ENCODE data around the gene PMEPA1. TPM values are rescaled to one million over a fixed set of nuclear protein-coding genes. Genes with fewer than 3 reads are reported as not detected.

Gene PMEPA1
- total and polyA plus RNA-seq, 2 donors (not counting 3 experiments of a cell fraction or from before 2014, with no cell fraction given), result 31.6 to 33.2 TPM

GRCh38 chr20:57613481-57613921 lies 96.3 kb downstream of the PMEPA1 start:
- ChIA-PET POLR2A (no interaction called here), CTCF (interaction anchor here (0.8 to 1.0 kb wide), 2 partner anchors 9 to 567 kb away, joined by 3 read pairs; no protein-coding TSS in a partner anchor)
- H3K27ac ChIP-seq (ENCODE audit: insufficient read depth, low read depth, low read length), result no peak overlapping the region
- no peak overlapping the region for H3K9ac ChIP-seq (replicated peaks; ENCODE audit: extremely low read depth, insufficient read depth, low read length)
- no peak for TF ChIP-seq EZH2 (IDR thresholded peaks at IDR 0.05; ENCODE audit: borderline replicate concordance, low read depth, low read length, severe bottlenecking)
- TF ChIP-seq GATA2 (IDR thresholded peaks at IDR 0.05; ENCODE audit: insufficient read depth, insufficient read length, low read depth, low read length), result no peak
- TF ChIP-seq, protein P1, sequence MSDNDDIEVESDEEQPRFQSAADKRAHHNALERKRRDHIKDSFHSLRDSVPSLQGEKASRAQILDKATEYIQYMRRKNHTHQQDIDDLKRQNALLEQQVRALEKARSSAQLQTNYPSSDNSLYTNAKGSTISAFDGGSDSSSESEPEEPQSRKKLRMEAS (IDR thresholded peaks at IDR 0.05; ENCODE audit: insufficient read depth, insufficient read length), result no peak
- TF ChIP-seq FOS (IDR thresholded peaks at IDR 0.05; ENCODE audit: borderline replicate concordance, insufficient read depth, low read length), result no peak
- no peak for TF ChIP-seq POLR2AphosphoS5 (IDR thresholded peaks at IDR 0.05; ENCODE audit: insufficient read depth, low read depth, low read length)
- TF ChIP-seq POLR2A (IDR thresholded peaks at IDR 0.05; ENCODE audit: low read depth, low read length), result no peak
- TF ChIP-seq CTCF (IDR thresholded peaks at IDR 0.05; ENCODE audit: extremely low read depth in 1 of 2, insufficient read depth in 1 of 2, low read depth in 1 of 2, low read length in 2 of 2), result no peak
- no peak for TF ChIP-seq MYC (IDR thresholded peaks at IDR 0.05; ENCODE audit: low read depth, low read length)
- no peak for TF ChIP-seq JUN (IDR thresholded peaks at IDR 0.05; ENCODE audit: borderline replicate concordance, insufficient read depth, insufficient read length, low read depth)
- DNase-seq (ENCODE audit: low read depth, low spot score), result no peak
- no peaks in the 10 kb centered on the region for H3K79me2 ChIP-seq (ENCODE audit: control insufficient read depth, insufficient read depth, low read length)
- no peak overlapping the region for H3K4me3 ChIP-seq (replicated peaks in 1 of 3; ENCODE audit: insufficient read depth in 1 of 3, low read depth in 1 of 3, low read length in 3 of 3)
- H3K9me1 ChIP-seq (replicated peaks; ENCODE audit: control insufficient read depth, extremely low read depth, insufficient read depth, low read length), result no peaks in the 10 kb centered on the region
- H2AFZ ChIP-seq (ENCODE audit: low read depth, low read length), result no peak overlapping the region
- H3K36me3 ChIP-seq (ENCODE audit: control insufficient read depth in 2 of 2, extremely low read depth in 1 of 2, insufficient read depth in 2 of 2, low read length in 2 of 2), result no peaks in the 10 kb centered on the region
- H3K4me1 ChIP-seq (ENCODE audit: control insufficient read depth, extremely low read depth, insufficient read depth, low read length), result no peaks in the 10 kb centered on the region
- no peaks in the 10 kb centered on the region for H3K9me3 ChIP-seq (replicated peaks; ENCODE audit: control insufficient read depth, insufficient read depth, low read length)
- dilution Hi-C loops (cut with MboI; ENCODE audit: extremely low pct_ligation_motif_present, low sequenced_read_pairs), result no loop called here
- BruUV-seq (replicated peaks), result no TSS peak
- H4K20me1 ChIP-seq (replicated peaks; ENCODE audit: control insufficient read depth, extremely low read depth, insufficient read depth, low read length), result no peaks in the 10 kb centered on the region
- H3K27me3 ChIP-seq (ENCODE audit: control insufficient read depth in 2 of 2, insufficient read depth in 2 of 2, low read length in 2 of 2), result no peaks in the 10 kb centered on the region
- no peak overlapping the region for H3K4me2 ChIP-seq (ENCODE audit: insufficient read depth, low read length)
- intact Hi-C loops (cut with micrococcal nuclease), result no loop called here
- FAIRE-seq, result no peak

Measured in endothelial cell of umbilical vein (primary cell).